ACHN (cell line): ENCODE results near the gene HOMEZ.
"Not testable (repeated sequence)": the region's sequence is repeated elsewhere in the genome, so short reads cannot be mapped to it uniquely, and the experiment has no call there.

Experiments
- DNase-seq: peaks from one replicate; pipeline ENCODE4 v3.0.0-alpha.2; 2015
- in situ Hi-C: cut with HindIII; loops from 2 replicates; pipeline ENCODE4 v1.10.0; 2017; ENCODE audit warnings: low sequenced_read_pairs, low pct_ligation_motif_present, low pct_unique_long_range_greater_than_20kb

HOMEZ gene

GRCh38 chr14:23286020-23286901, at the start of gene HOMEZ:
Gene HOMEZ (minus strand): TSS chr14:23286132. CDS start chr14:23285952, 180 bp downstream.
- in situ Hi-C loops, result no loop called here
- DNase-seq, result peak; percentile 96

GRCh38 chr14:23335623-23336022, 49.7 kb upstream of the HOMEZ start:
- DNase-seq, result no peak
- in situ Hi-C loops, result no loop called here

- DNase-seq, result peak; percentile 66
- in situ Hi-C loops, result no loop called here
Observed at GRCh38 chr14:23327947-23328744, 42.2 kb upstream of the HOMEZ start.

GRCh38 chr14:23326491-23327332, 40.8 kb upstream of the HOMEZ start:
- in situ Hi-C loops, result no loop called here
- no peak for DNase-seq

- DNase-seq, in situ Hi-C loops: not testable (repeated sequence)
Observed at GRCh38 chr14:23325746-23326145, 39.8 kb upstream of the HOMEZ start.

- DNase-seq, result no peak
- in situ Hi-C loops, result no loop called here
Observed at GRCh38 chr14:23324993-23325392, 39.1 kb upstream of the HOMEZ start.

- DNase-seq, result no peak
- in situ Hi-C loops, result no loop called here
Observed at GRCh38 chr14:23324455-23324846, 38.5 kb upstream of the HOMEZ start.

GRCh38 chr14:23323838-23324454, 38.0 kb upstream of the HOMEZ start:
- DNase-seq, result no peak
- in situ Hi-C loops, result no loop called here

- in situ Hi-C loops, result no loop called here
Observed at GRCh38 chr14:23322568-23323517, 36.9 kb upstream of the HOMEZ start.

GRCh38 chr14:23321572-23322547, 35.9 kb upstream of the HOMEZ start:
- in situ Hi-C loops, result no loop called here
- peak; percentile 57 for DNase-seq

More at GRCh38 chr14:23322568-23323517, 36.9 kb upstream of the HOMEZ start:
- no peak for DNase-seq

GRCh38 chr14:23320584-23321571, 34.9 kb upstream of the HOMEZ start, which contains the start of gene PABPN1:
Gene PABPN1 (plus strand): TSS chr14:23321457. CDS start chr14:23321470, 13 bp downstream.
- in situ Hi-C loops, result no loop called here
- peak; percentile 99 for DNase-seq

GRCh38 chr14:23319746-23320583, 34.0 kb upstream of the HOMEZ start:
- DNase-seq, result no peak
- in situ Hi-C loops, result no loop called here

GRCh38 chr14:23316300-23316699, 30.4 kb upstream of the HOMEZ start:
- in situ Hi-C loops, result no loop called here
- DNase-seq, result no peak

GRCh38 chr14:23310546-23310945, 24.6 kb upstream of the HOMEZ start:
- in situ Hi-C loops, result no loop called here
- no peak for DNase-seq
